ENCODE results near the gene FGF8. TPM values are rescaled to one million over a fixed set of nuclear protein-coding genes. Genes with fewer than 3 reads are reported as not detected.

The FGF8 gene
- total and polyA plus RNA-seq, 9 of the 15 experiments (the other 6 are each of a cell fraction or from before 2014, with no cell fraction given), result 0.13 to 0.82 (median 0.37) TPM; not detected in 5

DNA sequence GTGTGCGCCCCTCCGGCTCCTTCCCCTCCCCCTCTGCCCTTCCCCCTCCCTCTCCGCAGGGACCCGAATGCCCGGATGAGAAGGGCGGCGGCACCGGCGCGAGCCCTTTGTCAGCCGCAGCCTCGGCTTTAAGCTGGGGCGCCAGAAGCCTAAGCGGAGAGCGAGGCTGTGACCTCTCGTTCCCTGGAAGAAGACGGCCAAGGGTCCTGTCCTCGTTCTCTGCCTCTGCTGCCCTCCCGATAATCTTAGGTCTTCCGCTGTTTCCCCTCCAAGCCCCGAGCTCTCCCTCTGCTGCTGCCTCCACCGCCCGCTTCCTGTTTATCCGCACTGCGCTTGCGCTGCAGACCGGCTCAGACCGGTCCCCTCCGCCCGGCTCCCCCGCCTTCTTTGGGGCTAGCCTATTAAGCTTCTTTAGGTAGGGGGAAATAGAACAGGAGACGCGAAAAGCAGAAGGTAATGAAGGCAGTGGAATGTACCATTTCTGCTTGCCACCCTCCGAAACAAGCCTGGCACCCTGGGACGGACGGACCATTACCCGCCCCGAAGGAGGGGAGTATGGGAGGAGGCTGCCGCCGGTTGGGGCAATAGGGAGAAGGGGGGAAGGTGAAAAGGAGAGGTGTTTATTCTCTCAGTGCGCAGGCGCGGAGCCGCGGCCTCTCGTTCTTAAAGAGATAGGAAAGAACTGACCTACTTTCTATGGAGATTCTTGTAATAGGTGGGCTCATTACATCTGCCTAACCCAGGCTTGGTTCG lies 42.4 kb upstream of the FGF8 start, which contains the start of gene OGA (continued):
- TF ChIP-seq, protein P1, sequence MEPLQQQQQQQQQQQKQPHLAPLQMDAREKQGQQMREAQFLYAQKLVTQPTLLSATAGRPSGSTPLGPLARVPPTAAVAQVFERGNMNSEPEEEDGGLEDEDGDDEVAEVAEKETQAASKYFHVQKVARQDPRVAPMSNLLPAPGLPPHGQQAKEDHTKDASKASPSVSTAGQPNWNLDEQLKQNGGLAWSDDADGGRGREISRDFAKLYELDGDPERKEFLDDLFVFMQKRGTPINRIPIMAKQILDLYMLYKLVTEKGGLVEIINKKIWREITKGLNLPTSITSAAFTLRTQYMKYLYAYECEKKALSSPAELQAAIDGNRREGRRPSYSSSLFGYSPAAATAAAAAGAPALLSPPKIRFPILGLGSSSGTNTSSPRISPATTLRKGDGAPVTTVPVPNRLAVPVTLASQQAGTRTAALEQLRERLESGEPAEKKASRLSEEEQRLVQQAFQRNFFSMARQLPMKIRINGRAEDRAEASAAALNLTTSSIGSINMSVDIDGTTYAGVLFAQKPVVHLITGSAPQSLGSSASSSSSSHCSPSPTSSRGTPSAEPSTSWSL (CRISPR knock-in tag; IDR thresholded peaks at IDR 0.05; ENCODE audit: borderline replicate concordance), result no peak
- no peak for TF ChIP-seq ETS2 (tag; IDR thresholded peaks at IDR 0.05; ENCODE audit: borderline replicate concordance, poor library complexity, severe bottlenecking)
- no peak for TF ChIP-seq SRSF1 (IDR thresholded peaks at IDR 0.05; ENCODE audit: low read depth, low read length)
- no peak for TF ChIP-seq ZNF57 (CRISPR knock-in tag; IDR thresholded peaks at IDR 0.05)
- no peak for TF ChIP-seq PCBP1 (IDR thresholded peaks at IDR 0.05; ENCODE audit: low read depth, low read length, poor library complexity, severe bottlenecking)
- TF ChIP-seq ZBED1 (IDR thresholded peaks at IDR 0.05), result no peak
- TF ChIP-seq ELF1 (tag; IDR thresholded peaks at IDR 0.05), result peak; percentile 64; the same call in 1 of the 2 replicates
- peak; percentile 37; the same call in 1 of the 2 replicates for TF ChIP-seq JUN (IDR thresholded peaks at IDR 0.05; ENCODE audit: borderline replicate concordance, low read depth, low read length)
- no peak for TF ChIP-seq JUN (CRISPR knock-in tag; IDR thresholded peaks at IDR 0.05; ENCODE audit: borderline replicate concordance)
- TF ChIP-seq, protein P2, sequence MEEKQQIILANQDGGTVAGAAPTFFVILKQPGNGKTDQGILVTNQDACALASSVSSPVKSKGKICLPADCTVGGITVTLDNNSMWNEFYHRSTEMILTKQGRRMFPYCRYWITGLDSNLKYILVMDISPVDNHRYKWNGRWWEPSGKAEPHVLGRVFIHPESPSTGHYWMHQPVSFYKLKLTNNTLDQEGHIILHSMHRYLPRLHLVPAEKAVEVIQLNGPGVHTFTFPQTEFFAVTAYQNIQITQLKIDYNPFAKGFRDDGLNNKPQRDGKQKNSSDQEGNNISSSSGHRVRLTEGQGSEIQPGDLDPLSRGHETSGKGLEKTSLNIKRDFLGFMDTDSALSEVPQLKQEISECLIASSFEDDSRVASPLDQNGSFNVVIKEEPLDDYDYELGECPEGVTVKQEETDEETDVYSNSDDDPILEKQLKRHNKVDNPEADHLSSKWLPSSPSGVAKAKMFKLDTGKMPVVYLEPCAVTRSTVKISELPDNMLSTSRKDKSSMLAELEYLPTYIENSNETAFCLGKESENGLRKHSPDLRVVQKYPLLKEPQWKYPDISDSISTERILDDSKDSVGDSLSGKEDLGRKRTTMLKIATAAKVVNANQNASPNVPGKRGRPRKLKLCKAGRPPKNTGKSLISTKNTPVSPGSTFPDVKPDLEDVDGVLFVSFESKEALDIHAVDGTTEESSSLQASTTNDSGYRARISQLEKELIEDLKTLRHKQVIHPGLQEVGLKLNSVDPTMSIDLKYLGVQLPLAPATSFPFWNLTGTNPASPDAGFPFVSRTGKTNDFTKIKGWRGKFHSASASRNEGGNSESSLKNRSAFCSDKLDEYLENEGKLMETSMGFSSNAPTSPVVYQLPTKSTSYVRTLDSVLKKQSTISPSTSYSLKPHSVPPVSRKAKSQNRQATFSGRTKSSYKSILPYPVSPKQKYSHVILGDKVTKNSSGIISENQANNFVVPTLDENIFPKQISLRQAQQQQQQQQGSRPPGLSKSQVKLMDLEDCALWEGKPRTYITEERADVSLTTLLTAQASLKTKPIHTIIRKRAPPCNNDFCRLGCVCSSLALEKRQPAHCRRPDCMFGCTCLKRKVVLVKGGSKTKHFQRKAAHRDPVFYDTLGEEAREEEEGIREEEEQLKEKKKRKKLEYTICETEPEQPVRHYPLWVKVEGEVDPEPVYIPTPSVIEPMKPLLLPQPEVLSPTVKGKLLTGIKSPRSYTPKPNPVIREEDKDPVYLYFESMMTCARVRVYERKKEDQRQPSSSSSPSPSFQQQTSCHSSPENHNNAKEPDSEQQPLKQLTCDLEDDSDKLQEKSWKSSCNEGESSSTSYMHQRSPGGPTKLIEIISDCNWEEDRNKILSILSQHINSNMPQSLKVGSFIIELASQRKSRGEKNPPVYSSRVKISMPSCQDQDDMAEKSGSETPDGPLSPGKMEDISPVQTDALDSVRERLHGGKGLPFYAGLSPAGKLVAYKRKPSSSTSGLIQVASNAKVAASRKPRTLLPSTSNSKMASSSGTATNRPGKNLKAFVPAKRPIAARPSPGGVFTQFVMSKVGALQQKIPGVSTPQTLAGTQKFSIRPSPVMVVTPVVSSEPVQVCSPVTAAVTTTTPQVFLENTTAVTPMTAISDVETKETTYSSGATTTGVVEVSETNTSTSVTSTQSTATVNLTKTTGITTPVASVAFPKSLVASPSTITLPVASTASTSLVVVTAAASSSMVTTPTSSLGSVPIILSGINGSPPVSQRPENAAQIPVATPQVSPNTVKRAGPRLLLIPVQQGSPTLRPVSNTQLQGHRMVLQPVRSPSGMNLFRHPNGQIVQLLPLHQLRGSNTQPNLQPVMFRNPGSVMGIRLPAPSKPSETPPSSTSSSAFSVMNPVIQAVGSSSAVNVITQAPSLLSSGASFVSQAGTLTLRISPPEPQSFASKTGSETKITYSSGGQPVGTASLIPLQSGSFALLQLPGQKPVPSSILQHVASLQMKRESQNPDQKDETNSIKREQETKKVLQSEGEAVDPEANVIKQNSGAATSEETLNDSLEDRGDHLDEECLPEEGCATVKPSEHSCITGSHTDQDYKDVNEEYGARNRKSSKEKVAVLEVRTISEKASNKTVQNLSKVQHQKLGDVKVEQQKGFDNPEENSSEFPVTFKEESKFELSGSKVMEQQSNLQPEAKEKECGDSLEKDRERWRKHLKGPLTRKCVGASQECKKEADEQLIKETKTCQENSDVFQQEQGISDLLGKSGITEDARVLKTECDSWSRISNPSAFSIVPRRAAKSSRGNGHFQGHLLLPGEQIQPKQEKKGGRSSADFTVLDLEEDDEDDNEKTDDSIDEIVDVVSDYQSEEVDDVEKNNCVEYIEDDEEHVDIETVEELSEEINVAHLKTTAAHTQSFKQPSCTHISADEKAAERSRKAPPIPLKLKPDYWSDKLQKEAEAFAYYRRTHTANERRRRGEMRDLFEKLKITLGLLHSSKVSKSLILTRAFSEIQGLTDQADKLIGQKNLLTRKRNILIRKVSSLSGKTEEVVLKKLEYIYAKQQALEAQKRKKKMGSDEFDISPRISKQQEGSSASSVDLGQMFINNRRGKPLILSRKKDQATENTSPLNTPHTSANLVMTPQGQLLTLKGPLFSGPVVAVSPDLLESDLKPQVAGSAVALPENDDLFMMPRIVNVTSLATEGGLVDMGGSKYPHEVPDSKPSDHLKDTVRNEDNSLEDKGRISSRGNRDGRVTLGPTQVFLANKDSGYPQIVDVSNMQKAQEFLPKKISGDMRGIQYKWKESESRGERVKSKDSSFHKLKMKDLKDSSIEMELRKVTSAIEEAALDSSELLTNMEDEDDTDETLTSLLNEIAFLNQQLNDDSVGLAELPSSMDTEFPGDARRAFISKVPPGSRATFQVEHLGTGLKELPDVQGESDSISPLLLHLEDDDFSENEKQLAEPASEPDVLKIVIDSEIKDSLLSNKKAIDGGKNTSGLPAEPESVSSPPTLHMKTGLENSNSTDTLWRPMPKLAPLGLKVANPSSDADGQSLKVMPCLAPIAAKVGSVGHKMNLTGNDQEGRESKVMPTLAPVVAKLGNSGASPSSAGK (IDR thresholded peaks at IDR 0.05), result no peak
- TF ChIP-seq ZNF431 (CRISPR knock-in tag; IDR thresholded peaks at IDR 0.05), result no peak
- TF ChIP-seq ZNF274 (IDR thresholded peaks at IDR 0.05; ENCODE audit: borderline replicate concordance, low read depth, low read length), result no peak

Data from K562 (cell line).